ENCODE measurements around the gene C12orf54. TPM values are rescaled to one million over a fixed set of nuclear protein-coding genes. Genes with fewer than 3 reads are reported as not detected.
"Not testable (repeated sequence)": the region's sequence is repeated elsewhere in the genome, so short reads cannot be mapped to it uniquely, and the experiment has no call there.

The C12orf54 gene
- not detected in 2 replicates for total RNA-seq

DNA sequence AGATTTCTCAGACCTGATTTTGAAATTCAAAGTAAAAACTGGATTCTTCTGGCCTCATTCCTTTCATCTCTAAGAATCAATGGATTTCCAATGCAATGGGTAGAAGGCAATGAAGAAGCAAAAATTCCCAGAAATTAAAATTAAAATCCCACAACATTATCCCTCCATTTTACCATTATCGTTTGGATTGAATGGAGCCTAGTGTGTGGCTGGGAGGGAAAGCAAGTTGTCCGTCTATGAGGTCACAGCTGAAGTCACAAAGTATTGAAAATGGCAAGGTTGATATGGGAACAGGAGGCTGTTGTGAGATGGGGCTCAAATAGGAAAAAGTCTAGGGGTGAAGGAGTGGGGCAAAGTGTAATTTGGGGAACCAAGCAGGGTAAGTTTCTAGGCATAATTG, at the start of gene C12orf54:
TSS of gene C12orf54 (plus strand) at position 301 of the 400 bp plus-strand sequence. CDS start 799 bp downstream, outside the sequence.
- intact Hi-C loops (cut with micrococcal nuclease): no loop called here

- intact Hi-C loops (cut with micrococcal nuclease): not testable (repeated sequence)
Measured at GRCh38 chr12:48434016-48434415, 48.3 kb upstream of the C12orf54 start.

GRCh38 chr12:48441069-48441468, 41.2 kb upstream of the C12orf54 start:
- intact Hi-C loops (cut with micrococcal nuclease): no loop called here

GRCh38 chr12:48442179-48442847, 40.0 kb upstream of the C12orf54 start:
- intact Hi-C loops (cut with micrococcal nuclease): no loop called here

DNA sequence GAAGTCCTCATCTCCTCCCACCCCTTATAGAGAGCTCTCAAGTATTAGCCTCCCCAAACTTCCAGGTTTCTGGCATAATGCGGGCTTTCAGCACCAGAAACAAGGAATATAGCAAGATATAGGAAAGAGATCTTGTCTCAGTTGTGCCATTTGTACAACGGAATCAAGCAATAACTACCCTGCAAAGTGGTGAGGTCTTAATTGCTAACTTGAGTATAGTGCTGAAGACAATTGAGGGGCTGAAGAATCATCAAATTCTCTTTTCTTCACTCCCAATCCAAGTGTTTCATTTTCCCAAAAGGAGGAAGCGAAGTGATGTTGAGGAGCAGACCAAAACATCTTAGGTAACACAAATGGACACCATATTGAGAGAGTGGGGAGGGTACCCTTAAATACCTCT, 36.8 kb upstream of the C12orf54 start:
- intact Hi-C loops (cut with micrococcal nuclease): no loop called here

DNA sequence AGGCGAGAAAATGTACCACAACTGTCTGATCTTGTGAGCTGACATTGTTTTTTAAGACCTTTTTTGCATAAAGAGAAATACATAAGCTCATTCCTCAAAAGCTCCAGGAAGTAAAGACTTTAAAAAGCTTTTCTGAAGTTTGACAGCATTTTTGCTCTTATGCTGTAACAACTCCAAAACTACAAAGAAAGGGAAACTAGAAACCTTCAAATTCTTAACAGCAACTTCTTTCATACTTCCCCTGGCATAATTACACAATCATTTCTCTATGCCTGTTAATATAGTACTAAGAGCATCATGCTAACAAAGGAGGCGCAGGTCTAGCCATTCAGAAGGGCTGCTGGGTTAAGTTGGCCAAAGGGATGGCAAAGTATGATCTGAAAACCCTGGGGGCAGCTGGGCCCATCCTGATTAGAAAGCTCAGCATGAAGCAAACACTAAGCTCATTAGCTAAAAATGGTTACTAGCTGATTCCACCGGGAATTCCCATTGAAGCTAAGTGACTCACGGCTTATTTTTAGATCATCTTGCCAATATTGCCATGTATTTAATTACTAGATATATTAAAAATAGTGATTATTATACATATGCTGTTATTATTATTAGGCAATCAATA, 36.0 kb upstream of the C12orf54 start:
- intact Hi-C loops (cut with micrococcal nuclease): no loop called here

DNA sequence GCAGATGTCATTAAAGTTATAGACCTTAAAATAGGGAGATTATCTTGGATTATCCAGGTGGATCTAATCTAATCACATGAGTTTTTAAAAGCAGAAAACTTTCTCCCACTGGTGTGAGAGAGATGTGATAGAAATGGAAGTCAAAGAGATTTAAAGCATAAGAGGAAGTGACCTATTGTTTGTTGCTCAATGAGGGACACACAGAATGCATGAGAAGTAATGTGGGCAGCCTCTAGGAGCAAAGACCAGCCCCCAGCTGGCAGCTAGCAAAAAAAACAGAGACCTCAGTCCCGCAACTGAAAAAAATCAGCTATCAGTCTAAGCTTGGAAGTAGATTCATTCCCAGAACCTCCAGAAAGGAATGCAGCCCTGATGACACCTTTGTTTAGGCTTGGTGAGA, 34.5 kb upstream of the C12orf54 start:
- intact Hi-C loops (cut with micrococcal nuclease): no loop called here

DNA sequence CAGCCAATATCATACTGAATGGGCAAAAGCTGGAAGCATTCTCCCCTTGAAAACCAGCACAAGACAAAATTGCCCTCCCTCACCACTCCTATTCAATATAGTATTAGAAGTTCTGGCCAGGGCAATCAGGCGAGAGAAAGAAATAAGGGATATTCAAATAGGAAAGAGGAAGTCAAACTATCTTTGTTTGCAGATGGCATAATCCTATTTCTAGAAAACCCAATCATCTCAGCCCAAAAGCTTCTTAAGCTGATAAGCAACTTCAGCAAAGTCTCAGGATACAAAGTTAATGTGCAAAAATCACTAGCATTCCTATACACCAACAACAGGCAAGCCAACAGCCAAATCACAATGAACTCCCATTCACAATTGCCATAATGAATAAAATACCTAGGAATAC, 30.9 kb upstream of the C12orf54 start:
- intact Hi-C loops (cut with micrococcal nuclease): loop anchor here (5.0 kb wide), 1 partner anchor 254 kb away; no protein-coding TSS in a partner anchor

- intact Hi-C loops (cut with micrococcal nuclease): loop anchor here (5.0 kb wide), 1 partner anchor 256 kb away; no protein-coding TSS in a partner anchor
Measured at GRCh38 chr12:48452961-48453360, 29.3 kb upstream of the C12orf54 start.

DNA sequence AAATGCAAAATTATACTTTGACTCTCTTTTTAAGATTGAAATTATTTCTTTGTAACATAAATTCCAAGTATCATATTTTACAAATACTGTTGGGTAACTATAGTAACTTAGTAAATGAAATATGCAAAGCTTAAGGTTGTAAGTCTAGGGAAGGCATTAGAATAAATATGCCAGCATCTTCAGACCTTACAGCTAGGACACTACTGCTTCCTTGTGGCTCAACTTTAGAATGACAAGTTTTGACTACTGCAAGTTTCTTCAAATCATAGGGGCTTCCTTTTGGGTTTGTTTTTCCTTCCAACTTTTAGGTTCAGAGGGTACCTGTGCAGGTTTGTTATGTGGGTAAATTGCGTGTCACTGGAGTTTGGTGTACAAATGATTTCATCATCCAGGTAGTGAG, 27.6 kb upstream of the C12orf54 start:
- intact Hi-C loops (cut with micrococcal nuclease): loop anchor here (5.0 kb wide), 1 partner anchor 257 kb away; no protein-coding TSS in a partner anchor

DNA sequence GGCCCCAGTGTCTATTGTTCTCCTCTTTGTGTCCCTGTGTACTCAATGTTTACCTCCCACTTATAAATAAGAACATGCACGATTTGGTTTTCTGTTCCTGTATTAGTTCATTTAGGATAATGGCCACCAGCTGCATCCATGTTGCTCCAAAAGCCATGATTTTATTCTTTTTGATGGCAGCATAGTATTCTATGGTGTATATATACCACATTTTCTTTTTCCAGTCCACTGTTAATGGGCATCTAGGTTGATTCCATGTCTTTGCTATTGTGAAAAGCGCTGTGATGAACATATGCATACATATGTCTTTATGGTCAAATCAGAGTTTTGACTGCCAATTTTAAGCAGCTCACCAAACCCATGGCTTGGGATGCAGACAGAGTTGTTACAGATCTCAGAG, 27.2 kb upstream of the C12orf54 start:
- intact Hi-C loops (cut with micrococcal nuclease): no loop called here

DNA sequence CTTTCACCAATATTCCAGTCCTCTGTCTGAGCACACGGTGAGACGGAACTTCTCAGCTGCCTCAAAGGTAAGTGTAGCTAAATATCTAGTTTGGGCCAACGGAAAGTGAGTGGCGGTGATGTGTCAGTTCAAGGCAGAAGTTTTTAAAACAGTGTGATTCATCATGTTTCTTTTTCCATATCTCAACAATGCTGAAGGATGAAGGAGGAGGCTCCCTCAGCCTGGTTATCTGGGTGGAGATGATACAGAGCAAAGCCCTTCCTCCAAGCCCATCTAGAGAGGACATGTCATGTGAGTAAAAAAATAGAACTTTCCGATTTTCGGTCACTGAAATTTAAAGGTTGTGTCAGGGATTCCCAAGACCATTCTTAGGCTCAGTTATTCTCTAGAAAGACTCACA, 23.0 kb upstream of the C12orf54 start:
- intact Hi-C loops (cut with micrococcal nuclease): no loop called here

GRCh38 chr12:48469027-48469426, 13.3 kb upstream of the C12orf54 start:
- intact Hi-C loops (cut with micrococcal nuclease): not testable (repeated sequence)

- intact Hi-C loops (cut with micrococcal nuclease): no loop called here
Measured at GRCh38 chr12:48472259-48472658, 10.0 kb upstream of the C12orf54 start, which contains the start of gene ANP32D. Gene ANP32D (plus strand): TSS chr12:48472559. CDS start chr12:48472665, 106 bp downstream.

GRCh38 chr12:48473061-48473460, 9.2 kb upstream of the C12orf54 start:
- intact Hi-C loops (cut with micrococcal nuclease): no loop called here

GRCh38 chr12:48474497-48474896, 7.8 kb upstream of the C12orf54 start:
- intact Hi-C loops (cut with micrococcal nuclease): not testable (repeated sequence)

DNA sequence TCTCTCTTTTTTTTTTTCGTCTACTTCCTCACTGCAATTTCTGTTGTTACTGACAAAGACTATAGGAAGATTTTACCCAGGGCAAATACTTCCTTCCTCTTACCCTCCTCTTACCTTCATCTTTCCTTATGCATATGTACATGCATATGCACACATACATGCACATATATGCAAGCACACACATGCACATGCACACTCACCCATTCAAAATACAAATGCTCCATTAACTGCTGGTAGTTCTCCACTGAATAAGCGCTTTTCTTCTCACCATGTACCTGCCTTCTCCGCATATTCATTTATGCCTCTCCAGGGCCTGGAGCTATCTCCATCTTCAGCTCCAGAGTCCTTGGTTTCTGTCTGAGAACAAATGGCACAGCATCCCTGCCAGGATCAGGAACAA, 632 bp downstream of the C12orf54 start:
- intact Hi-C loops (cut with micrococcal nuclease): no loop called here

DNA sequence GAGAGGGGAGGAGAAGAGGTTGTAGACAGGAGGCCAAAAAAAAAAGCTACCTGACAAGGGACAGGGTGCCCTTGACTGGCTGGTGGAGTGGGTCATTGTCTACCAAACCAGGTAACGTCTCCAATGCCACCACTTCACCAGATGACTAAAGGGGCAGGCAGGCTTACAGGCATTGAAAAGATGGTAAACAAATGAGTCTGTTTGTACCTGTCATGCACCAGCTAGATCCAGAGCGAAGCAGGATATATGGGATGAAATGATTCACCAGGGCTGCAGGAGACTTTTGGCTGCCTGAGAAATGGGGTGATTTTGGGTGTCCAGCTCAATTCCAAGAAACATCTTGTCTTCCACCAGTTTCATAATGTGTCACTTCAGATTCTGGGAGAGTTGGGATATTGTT, 4.0 kb downstream of the C12orf54 start:
- intact Hi-C loops (cut with micrococcal nuclease): no loop called here

- intact Hi-C loops (cut with micrococcal nuclease): no loop called here
Measured at GRCh38 chr12:48486679-48487078, 4.4 kb downstream of the C12orf54 start.

DNA sequence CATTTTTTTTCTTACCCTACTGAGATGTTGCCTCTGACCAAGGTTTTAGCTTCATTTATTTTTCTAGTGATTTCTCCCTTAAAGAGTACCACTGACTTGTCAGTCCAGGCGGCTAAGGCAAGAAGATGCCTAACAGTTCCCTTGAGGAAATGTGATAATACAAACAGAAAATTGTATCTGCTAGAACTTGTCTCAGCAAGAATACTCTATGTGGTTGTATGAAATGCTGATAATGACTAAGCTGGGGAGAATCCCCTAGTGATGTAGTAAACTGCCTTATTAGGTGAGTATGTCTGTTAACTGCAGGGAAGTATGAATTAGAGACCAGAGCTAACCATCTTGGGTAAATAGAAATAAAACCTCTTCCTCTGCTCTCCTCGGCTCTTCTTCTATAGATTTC, 6.7 kb downstream of the C12orf54 start:
- intact Hi-C loops (cut with micrococcal nuclease): no loop called here

GRCh38 chr12:48489456-48489855, 7.2 kb downstream of the C12orf54 start:
- intact Hi-C loops (cut with micrococcal nuclease): not testable (repeated sequence)

GRCh38 chr12:48500281-48500680, 18.0 kb downstream of the C12orf54 start:
- intact Hi-C loops (cut with micrococcal nuclease): not testable (repeated sequence)

DNA sequence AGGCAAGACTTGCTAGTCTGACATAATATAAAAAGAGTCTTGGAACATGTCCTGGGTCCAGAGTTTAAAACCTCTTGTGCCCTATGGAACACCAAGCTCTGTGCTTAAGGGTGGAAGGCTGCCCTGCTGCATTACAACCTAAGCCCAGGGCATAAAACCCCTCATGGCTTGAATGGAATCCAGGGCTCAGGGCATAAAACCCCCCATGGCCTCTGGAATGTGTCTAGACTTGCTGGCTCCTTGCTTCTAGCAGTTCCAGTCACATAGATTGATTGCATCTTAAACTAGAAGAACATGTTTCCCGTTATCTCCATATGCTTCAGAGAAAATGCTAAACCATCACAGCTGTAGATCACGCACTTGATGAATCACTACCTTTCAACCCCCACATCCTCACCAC, 24.5 kb downstream of the C12orf54 start:
- intact Hi-C loops (cut with micrococcal nuclease): not testable (repeated sequence)
